Measurements from ENCODE around the gene KIFC3. TPM values are rescaled to one million over a fixed set of nuclear protein-coding genes. Genes with fewer than 3 reads are reported as not detected.

Gene KIFC3
- total RNA-seq, 1 donor from 2014 or later = 96.9 TPM

DNA sequence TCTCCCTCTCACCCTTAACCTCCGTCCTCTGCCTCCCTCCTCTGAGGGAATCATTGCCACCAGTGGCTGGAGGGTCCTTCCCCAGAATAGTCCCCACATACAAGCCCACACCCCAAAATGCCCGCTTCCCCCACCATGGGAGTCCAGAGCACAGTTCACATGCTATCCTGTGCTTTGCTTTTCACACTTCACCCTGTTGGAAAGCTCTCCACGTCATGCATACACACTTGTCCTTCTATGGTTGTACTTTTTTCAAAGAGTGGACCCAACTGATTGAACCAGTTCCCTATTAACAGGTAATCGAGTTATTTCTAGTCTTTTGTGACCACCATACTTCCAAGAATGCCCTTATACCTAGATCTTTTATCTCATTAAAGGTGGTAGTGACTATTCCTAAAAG, 23.8 kb upstream of the KIFC3 start:
- Histone ChIP-seq H3K9me3 (ENCODE audit: insufficient read depth, low read depth, low read length) (no peaks in the 10 kb centered on the region), H3K4me3 (ENCODE audit: insufficient read depth, low read depth, low read length) (no peak overlapping the region), H3K4me2 (ENCODE audit: low read length) (no peak overlapping the region), H3K9ac (ENCODE audit: low read length) (no peak overlapping the region), H3K79me2 (ENCODE audit: insufficient read depth, low read length) (no peaks in the 10 kb centered on the region), H4K20me1 (ENCODE audit: insufficient read depth, low read length) (no peaks in the 10 kb centered on the region), H3K27me3 (ENCODE audit: insufficient read depth, low read length) (peaks cover 13% of the 10 kb centered on the region), H3K4me1 (ENCODE audit: insufficient read depth, low read length) (no peaks in the 10 kb centered on the region), H3K36me3 (ENCODE audit: insufficient read depth, low read length) (no peaks in the 10 kb centered on the region), H2AFZ (ENCODE audit: low read depth, low read length) (no peak overlapping the region), H3K27ac (ENCODE audit: low read depth, low read length) (no peak overlapping the region)
- H3K4me1 Mint-ChIP-seq (ENCODE audit: low read depth, unreplicated experiment) = peaks cover 14% of the 10 kb centered on the region
- no peaks in the 10 kb centered on the region for H3K9me3 Mint-ChIP-seq (ENCODE audit: unreplicated experiment)
- no peak overlapping the region for H3K4me3 Mint-ChIP-seq (ENCODE audit: unreplicated experiment)
- FAIRE-seq (no peak), DNase-seq (ENCODE audit: low read depth) (no peak)
- TF ChIP-seq EZH2 (IDR thresholded peaks at IDR 0.05; ENCODE audit: insufficient read depth, low read length) = no peak
- no peak for TF ChIP-seq CTCF (IDR thresholded peaks at IDR 0.05; ENCODE audit: insufficient read depth, low read depth, low read length)
- H3K27me3 Mint-ChIP-seq (ENCODE audit: low read depth, unreplicated experiment) = peaks cover 2% of the 10 kb centered on the region
- H3K36me3 Mint-ChIP-seq (ENCODE audit: low read depth, unreplicated experiment) = no peaks in the 10 kb centered on the region
- no peak overlapping the region for H3K27ac Mint-ChIP-seq (ENCODE audit: unreplicated experiment)

GRCh38 chr16:57825298-57826044, 23.2 kb upstream of the KIFC3 start:
- no peak for FAIRE-seq

More at GRCh38 chr16:57825298-57826044, 23.2 kb upstream of the KIFC3 start:
- H4K20me1 ChIP-seq (ENCODE audit: insufficient read depth, low read length) = no peaks in the 10 kb centered on the region
- H3K4me1 ChIP-seq (ENCODE audit: insufficient read depth, low read length) = no peaks in the 10 kb centered on the region
- Mint-ChIP-seq H3K27ac (ENCODE audit: unreplicated experiment) (no peak overlapping the region), H3K27me3 (ENCODE audit: low read depth, unreplicated experiment) (peaks cover 2% of the 10 kb centered on the region), H3K4me3 (ENCODE audit: unreplicated experiment) (no peak overlapping the region), H3K36me3 (ENCODE audit: low read depth, unreplicated experiment) (no peaks in the 10 kb centered on the region), H3K4me1 (ENCODE audit: low read depth, unreplicated experiment) (peaks cover 16% of the 10 kb centered on the region), H3K9me3 (ENCODE audit: unreplicated experiment) (no peaks in the 10 kb centered on the region)
- H3K27ac ChIP-seq (ENCODE audit: low read depth, low read length) = no peak overlapping the region
- no peak for DNase-seq (ENCODE audit: low read depth)
- H3K4me2 ChIP-seq (ENCODE audit: low read length) = no peak overlapping the region
- H3K4me3 ChIP-seq (ENCODE audit: insufficient read depth, low read depth, low read length) = no peak overlapping the region
- H2AFZ ChIP-seq (ENCODE audit: low read depth, low read length) = no peak overlapping the region
- H3K9me3 ChIP-seq (ENCODE audit: insufficient read depth, low read depth, low read length) = no peaks in the 10 kb centered on the region
- no peak overlapping the region for H3K9ac ChIP-seq (ENCODE audit: low read length)
- H3K27me3 ChIP-seq (ENCODE audit: insufficient read depth, low read length) = peaks cover 13% of the 10 kb centered on the region
- no peaks in the 10 kb centered on the region for H3K79me2 ChIP-seq (ENCODE audit: insufficient read depth, low read length)
- no peaks in the 10 kb centered on the region for H3K36me3 ChIP-seq (ENCODE audit: insufficient read depth, low read length)
- TF ChIP-seq EZH2 (IDR thresholded peaks at IDR 0.05; ENCODE audit: insufficient read depth, low read length) (no peak), CTCF (IDR thresholded peaks at IDR 0.05; ENCODE audit: insufficient read depth, low read depth, low read length) (no peak)
